Measurements from ENCODE around the gene RNF123. TPM values are rescaled to one million over a fixed set of nuclear protein-coding genes. Genes with fewer than 3 reads are reported as not detected.

Gene RNF123
- total RNA-seq, 1 donor from 2014 or later = 33.1 TPM

DNA sequence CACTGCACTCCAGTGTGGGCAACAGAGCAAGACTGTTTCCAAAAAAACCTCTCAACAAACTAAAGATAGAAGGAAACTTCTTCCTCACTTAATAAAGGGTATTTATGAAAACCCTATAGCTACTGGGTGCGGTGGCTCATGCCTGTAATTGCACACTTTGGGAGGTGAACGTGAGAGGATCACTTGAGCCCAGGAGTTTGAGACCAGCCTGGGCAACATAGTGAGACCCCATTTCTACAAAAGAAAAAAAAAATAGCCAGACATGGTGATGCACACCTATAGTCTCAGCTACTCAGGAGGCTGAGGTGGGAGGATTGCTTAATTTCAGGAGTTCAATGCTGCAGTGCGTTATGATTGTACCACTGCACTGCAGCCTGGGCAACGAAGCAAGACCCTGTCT, 74.6 kb downstream of the RNF123 start:
- intact Hi-C loops (cut with DNase I) = no loop called here
- H3K4me3 ChIP-seq = no peak overlapping the region
- H3K9me3 ChIP-seq = no peaks in the 10 kb centered on the region
- no peak overlapping the region for H3K27ac ChIP-seq
- peaks cover 0 to 3% of the 10 kb centered on the region in 2 donors for H3K4me1 ChIP-seq
- TF ChIP-seq, protein P1, sequence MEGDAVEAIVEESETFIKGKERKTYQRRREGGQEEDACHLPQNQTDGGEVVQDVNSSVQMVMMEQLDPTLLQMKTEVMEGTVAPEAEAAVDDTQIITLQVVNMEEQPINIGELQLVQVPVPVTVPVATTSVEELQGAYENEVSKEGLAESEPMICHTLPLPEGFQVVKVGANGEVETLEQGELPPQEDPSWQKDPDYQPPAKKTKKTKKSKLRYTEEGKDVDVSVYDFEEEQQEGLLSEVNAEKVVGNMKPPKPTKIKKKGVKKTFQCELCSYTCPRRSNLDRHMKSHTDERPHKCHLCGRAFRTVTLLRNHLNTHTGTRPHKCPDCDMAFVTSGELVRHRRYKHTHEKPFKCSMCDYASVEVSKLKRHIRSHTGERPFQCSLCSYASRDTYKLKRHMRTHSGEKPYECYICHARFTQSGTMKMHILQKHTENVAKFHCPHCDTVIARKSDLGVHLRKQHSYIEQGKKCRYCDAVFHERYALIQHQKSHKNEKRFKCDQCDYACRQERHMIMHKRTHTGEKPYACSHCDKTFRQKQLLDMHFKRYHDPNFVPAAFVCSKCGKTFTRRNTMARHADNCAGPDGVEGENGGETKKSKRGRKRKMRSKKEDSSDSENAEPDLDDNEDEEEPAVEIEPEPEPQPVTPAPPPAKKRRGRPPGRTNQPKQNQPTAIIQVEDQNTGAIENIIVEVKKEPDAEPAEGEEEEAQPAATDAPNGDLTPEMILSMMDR (IDR thresholded peaks at IDR 0.05) = no peak
- H3K36me3 ChIP-seq = peaks cover 4% of the 10 kb centered on the region in 2 donors
- no peaks in the 10 kb centered on the region for H3K27me3 ChIP-seq
- no peak for DNase-seq (ENCODE audit: low spot score in 2 of 2)

DNA sequence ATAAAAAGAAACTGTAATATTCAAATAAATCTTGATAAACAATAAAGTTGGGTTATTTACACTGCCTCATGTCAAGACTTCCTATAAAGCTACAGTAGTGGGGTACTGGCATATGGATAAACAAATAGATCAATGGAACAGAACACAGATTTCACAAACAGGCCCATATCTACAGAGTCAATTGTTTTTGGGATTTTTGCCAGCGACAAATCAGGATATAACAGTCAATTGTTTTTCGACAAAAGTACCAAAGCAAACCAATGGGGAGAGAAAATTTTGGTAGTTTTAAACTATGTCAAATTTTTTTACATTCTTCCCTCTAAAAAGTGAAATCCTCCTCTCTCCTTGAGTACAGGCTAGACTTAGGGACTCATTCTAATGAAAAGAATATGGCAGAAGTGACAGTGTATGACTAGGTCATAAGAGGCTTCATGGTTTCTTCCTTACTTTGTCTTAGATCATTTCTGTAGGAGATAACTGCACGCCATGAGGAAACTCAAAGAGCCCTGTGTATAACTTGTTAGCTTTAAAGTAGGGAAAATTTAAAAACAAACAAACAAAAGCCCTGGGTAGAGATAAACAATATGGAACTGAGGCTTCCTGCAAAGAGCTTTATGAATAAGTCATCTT, 80.0 kb downstream of the RNF123 start:
- Histone ChIP-seq H3K4me3 (no peak overlapping the region), H3K9me3 (no peaks in the 10 kb centered on the region), H3K4me1 (no peaks in the 10 kb centered on the region), H3K27ac (no peak overlapping the region), H3K36me3 (peaks cover 4 to 11% of the 10 kb centered on the region in 2 donors), H3K27me3 (no peaks in the 10 kb centered on the region)
- TF ChIP-seq, protein P1 (IDR thresholded peaks at IDR 0.05) = no peak
- no peak for DNase-seq (ENCODE audit: low spot score in 2 of 2)
- intact Hi-C loops (cut with DNase I) = no loop called here

- no peak for DNase-seq (ENCODE audit: low spot score in 2 of 2)
- intact Hi-C loops (cut with DNase I) = no loop called here
- Histone ChIP-seq H3K4me3 (no peak overlapping the region), H3K4me1 (no peaks in the 10 kb centered on the region), H3K27me3 (no peaks in the 10 kb centered on the region), H3K27ac (no peak overlapping the region), H3K9me3 (no peaks in the 10 kb centered on the region), H3K36me3 (peaks cover 4 to 11% of the 10 kb centered on the region in 2 donors)
- TF ChIP-seq, protein P1 (IDR thresholded peaks at IDR 0.05) = no peak
Observed at GRCh38 chr3:49769926-49770325, 80.6 kb downstream of the RNF123 start.

Other genes with a start within 250 kb of the RNF123 start
- 57.9 TPM for gene DAG1, start 219.3 kb upstream of the RNF123 start, total RNA-seq
- 0.85 TPM for gene BSN, start 135.1 kb upstream of the RNF123 start, total RNA-seq
- 79.5 TPM for gene APEH, start 15.2 kb upstream of the RNF123 start, total RNA-seq
- 12.6 TPM for gene MST1, start 83 bp upstream of the RNF123 start, total RNA-seq
- gene AMIGO3, start 30.1 kb downstream of the RNF123 start, total RNA-seq = 0.43 TPM
- 16.4 TPM for gene GMPPB, start 34.4 kb downstream of the RNF123 start, total RNA-seq
- 33.8 TPM for gene IP6K1, start 97.0 kb downstream of the RNF123 start, total RNA-seq
- not detected for gene CDHR4, start 110.3 kb downstream of the RNF123 start, total RNA-seq
- not detected for gene INKA1, start 113.7 kb downstream of the RNF123 start, total RNA-seq
- gene UBA7, start 124.4 kb downstream of the RNF123 start, total RNA-seq = 56.1 TPM
- gene TRAIP, start 167.0 kb downstream of the RNF123 start, total RNA-seq = not detected
- gene CAMKV, start 180.3 kb downstream of the RNF123 start, total RNA-seq = not detected
- gene MST1R, start 214.3 kb downstream of the RNF123 start, total RNA-seq = not detected
- gene MON1A, start 240.3 kb downstream of the RNF123 start, total RNA-seq = 13.0 TPM